Activated CD4-positive, alpha-beta T cell treated with anti-CD3 and anti-CD28 coated beads, Interleukin-2, Interleukin-4, amounts not matched to agents 100 ng/mL and 50 ng/mL, durations not matched to agents 16 hours and 8 hours (primary cell): ENCODE measurements around the gene KLHL5.
"Not testable (repeated sequence)": the region's sequence is repeated elsewhere in the genome, so short reads cannot be mapped to it uniquely, and the experiment has no call there.

ENCODE experiments used
- DNase-seq: peaks from one replicate; pipeline ENCODE4 v3.0.0-alpha.2; 2020; ENCODE audit warnings: low spot score

Gene KLHL5

DNA sequence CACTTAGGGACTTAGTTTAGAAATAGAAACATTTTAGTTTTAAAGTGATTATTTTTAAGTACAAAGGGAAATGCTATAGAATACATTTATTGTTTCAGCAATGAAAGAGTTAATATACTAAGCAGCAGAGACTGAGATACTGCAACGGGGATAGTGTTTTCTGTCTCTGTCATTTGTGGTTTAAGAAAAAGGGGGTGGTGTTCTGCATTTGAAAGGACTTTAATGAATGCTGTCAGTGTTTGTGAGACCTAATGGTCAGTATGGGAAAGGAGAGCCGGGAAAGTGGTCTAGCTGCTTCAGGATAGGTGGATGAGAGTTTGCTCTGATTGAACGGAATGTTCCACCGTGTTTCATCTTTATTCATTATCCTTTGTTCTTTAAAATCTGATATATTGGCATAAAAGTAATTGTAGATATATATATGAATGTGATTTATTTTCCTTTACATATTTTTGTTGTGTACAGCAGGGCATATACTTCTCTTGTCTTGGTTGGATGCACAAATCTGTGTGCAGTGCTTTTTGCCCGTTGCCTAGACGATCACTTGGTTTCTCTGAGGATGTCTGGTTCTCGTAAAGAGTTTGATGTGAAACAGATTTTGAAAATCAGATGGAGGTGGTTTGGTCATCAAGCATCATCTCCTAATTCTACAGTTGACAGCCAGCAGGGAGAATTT lies at the start of gene KLHL5:
Gene KLHL5 (plus strand): TSS at position 139 of the 676 bp plus-strand sequence. CDS start 421 bp downstream, at position 560.
- no peak for DNase-seq

DNA sequence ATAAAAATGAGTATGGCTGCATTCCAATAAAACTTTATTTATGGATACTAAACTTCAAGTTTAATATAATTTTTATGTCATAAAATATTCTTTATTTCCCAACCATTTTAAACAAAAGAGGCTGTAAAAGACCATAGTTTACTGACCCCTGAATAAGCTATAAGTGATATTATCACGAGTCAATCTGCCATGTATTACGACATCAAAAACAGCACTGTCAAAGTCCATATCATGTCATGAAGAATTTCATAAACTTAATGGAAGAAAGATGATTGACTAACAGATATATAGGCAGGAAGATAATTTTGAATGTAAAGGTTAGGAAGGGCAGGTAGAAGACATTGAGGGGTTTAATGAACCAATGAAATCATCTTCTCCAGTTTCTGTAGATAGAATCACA lies 48.0 kb upstream of the KLHL5 start:
- no peak for DNase-seq

DNA sequence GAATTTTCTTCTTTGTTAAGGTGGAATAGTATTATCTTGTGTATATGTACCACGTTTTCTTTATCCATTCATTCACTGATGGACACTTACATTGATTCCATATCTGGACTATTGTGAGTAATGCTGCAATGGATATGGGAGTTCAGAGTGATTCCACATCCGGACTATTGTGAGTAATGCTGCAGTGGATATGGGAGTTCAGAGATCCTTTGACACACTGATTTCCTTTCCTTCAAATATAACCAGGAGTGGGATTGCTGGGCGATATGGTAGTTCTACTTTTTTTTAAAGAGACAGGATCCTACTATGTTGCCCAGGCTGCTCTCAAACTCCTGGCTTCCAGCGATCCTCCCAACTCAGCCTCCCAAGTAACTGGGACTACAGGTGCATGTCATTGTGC lies 41.9 kb upstream of the KLHL5 start:
- no peak for DNase-seq

- no peak for DNase-seq
Observed at GRCh38 chr4:39021631-39022030, 40.4 kb upstream of the KLHL5 start.

DNA sequence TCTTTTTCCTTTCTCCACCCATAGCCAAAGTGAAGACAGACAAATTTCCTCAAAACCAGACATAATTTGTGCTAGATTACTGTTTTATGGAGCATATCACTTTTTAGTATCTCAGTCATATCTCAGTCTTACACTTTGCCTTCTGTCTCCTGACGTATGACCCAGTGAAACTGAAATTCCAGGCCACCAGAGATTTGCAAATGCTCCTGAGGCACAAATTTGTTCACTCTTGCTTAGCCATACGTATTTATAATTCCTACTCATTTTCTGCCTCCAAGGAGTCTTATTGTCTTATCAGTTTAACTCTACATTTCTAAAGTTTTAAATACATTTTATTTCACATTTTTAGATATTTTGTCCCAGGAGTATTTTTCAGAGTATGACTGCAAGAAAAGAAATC lies 39.8 kb upstream of the KLHL5 start:
- no peak for DNase-seq

DNA sequence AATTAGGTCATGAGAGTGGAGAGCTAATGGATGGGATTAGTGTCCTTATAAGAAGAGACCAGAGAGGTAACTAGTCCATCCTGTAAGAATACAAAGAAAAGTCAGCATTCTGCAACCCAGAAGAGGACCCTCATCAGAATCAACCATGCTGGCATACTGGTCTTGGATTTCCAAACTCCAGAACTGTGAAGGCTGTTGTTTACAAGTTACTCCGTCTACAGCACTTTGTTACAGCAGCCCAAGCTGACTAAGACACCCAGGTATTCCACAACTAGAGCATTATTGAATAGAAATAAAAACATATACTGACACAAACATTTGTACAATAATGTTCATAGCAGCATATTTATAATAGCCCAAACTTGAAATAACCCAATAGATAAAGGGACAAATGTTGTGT lies 39.0 kb upstream of the KLHL5 start:
- no peak for DNase-seq

GRCh38 chr4:39024311-39024865 lies 37.6 kb upstream of the KLHL5 start:
- DNase-seq = no peak

DNA sequence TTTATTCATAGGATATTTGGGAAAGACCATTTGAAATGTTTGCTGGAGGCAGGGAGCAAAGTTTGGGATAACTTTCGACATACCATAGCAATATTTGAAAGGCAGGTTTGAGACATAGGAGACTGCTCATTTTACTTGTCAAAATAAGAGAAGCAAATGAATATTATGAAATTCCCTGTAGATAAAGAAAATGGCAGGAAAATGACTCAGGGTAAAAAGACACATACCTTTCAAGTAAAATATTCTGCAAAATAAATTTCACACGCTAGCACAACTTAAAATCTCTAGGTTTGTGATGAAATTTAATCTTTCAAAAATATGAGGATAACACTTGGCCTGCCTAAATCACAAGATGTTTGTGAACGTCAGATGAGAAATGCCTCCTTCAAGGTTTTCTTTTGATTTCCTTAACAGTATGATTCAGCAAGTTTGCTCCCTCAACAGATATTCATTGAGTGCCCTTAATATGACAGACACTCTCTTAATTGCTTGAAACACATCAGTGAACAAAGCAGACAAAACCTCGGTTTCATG lies 36.4 kb upstream of the KLHL5 start:
- no peak for DNase-seq

GRCh38 chr4:39026096-39026495 lies 35.9 kb upstream of the KLHL5 start:
- DNase-seq = no peak

- DNase-seq = peak; percentile 44
Observed at GRCh38 chr4:39029752-39030694, 32.0 kb upstream of the KLHL5 start.

DNA sequence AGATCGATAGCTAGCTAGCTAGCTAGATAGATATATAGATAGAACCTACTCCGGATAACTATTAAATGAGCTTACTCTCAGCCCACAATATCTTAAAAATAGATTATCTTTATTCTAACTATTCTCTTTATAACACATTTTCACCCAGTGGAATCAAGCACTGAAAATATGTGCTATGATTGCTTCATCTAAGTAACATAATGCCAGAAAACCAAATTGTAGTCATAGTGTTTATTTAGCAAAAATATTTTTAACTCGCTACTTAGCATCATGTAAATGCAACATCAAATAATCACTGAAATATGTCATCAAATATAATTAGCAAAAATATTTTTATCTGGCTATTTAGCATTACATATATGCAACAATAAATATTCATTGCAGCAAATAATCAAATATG lies 31.3 kb upstream of the KLHL5 start:
- DNase-seq = no peak

DNA sequence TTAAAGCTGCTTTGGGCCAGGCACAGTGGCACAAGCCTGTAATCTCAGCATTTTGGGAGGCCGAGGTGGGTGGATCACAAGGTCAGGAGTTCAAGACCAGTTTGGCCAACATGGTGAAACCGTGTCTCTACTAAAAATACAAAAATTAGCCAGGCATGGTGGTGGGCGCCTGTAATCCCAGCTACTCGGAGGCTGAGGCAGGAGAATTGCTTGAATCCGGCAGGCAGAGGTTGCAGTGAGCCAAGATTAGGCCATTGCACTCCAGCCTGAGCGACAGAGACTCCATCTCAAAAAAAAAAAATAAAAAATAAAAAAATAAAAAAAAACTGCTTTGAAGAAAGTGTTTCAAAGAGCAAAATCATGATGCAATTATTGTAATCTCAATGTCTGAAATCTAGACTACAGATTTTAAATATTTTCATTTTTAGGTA lies 30.4 kb upstream of the KLHL5 start:
- DNase-seq = not testable (repeated sequence)

- peak; percentile 86 for DNase-seq
Observed at GRCh38 chr4:39032218-39033085, 29.6 kb upstream of the KLHL5 start, which contains the start of gene TMEM156. TSS of gene TMEM156 (minus strand) at chr4:39032409. CDS start at chr4:39032313, 96 bp downstream.

GRCh38 chr4:39036172-39036571 lies 25.9 kb upstream of the KLHL5 start:
- DNase-seq = no peak

- no peak for DNase-seq
Observed at GRCh38 chr4:39037491-39037825, 24.6 kb upstream of the KLHL5 start.

DNA sequence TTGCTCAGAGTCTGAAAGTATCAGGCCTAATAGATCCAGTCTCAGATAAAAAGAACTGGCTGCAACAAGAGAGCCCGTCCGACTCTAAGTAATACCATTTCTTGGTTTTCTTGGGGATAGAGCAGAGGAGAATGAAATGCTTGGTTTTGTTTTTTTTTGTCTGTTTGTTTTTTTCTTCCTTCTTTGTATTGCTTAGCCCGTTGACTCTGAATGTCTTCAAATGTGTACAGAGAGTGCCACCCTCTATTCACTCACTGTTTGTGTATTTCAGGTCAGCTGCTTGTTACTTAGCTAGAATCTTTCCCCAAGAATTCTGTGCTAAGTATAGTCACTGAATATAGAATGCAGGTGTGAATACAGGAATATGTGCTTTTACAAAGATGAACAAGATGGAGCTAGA lies 24.1 kb upstream of the KLHL5 start:
- no peak for DNase-seq

- DNase-seq = no peak
Observed at GRCh38 chr4:39039108-39039507, 22.9 kb upstream of the KLHL5 start.

- DNase-seq = no peak
Observed at GRCh38 chr4:39042366-39042765, 19.7 kb upstream of the KLHL5 start.

DNA sequence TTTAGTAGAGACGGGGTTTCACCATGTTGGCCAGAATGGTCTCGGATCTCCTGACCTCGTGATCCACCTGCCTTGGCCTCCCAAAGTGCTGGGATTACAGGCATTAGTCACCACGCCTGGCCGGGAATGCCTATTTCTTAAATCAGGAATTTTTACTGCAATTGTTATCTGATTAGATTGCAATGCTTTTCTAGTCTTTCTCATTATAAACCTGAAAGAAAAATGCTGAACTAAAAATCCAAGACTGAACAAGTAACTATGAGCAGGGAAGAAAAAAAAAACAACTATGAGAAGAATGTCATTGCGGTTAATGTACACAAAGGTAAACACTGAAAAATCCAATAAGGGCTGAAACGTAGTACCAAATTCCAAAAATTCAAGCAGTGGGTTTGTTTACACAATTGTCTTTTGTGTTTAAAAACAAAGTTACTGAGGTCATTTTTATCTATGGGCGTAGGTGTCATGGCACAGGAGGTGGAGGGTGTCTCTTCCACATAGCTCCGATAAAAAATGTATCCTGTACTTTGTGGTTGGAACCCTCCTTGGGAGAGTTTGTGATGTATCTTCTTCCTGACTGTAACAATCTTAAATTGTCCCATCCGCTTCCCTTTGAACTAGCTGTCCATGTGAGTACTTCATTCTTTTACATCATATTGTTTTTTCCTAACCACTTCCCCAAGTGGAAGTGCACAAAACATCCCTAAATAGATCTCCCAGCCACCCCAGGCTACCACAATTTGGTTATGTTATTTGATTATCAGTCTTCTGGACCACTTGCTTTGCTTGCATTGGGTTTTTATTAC lies 18.8 kb upstream of the KLHL5 start:
- no peak for DNase-seq

- no peak for DNase-seq
Observed at GRCh38 chr4:39043861-39044363, 18.1 kb upstream of the KLHL5 start.
